Gastrocnemius medialis (tissue), 4 donors: ENCODE measurements around the gene HNRNPR. TPM values are rescaled to one million over a fixed set of nuclear protein-coding genes. Genes with fewer than 3 reads are reported as not detected.

Experiments used
- ATAC-seq, 2 donors: fragments of 150-250 bp; one replicate each; pipeline ENCODE4 v1.9.1; 2016
- DNase-seq, 2 donors: peaks; one replicate each; pipeline ENCODE4 v3.0.0-alpha.2; 2019
- H3K27ac ChIP-seq, 4 donors: fragments of 200-600 bp; sonication (generic); 1 replicate in 1 of 4; 2 replicates in 3 of 4; pipeline ENCODE4 v1.5.1; 2016 to 2018; ENCODE audit warnings: mild to moderate bottlenecking in 2 of 4, moderate library complexity in 1 of 4
- H3K27me3 ChIP-seq, 3 donors: fragments of 200-600 bp; sonication (generic) in 2 of 3; 1 replicate in 1 of 3; 2 replicates in 2 of 3; pipeline versions ENCODE4 v1.5.1 to v1.6.0; 2016 to 2019; ENCODE audit warnings: mild to moderate bottlenecking in 1 of 3, moderate library complexity in 1 of 3
- H3K36me3 ChIP-seq, 2 donors: fragments of 200-600 bp; sonication (generic) in 1 of 2; one replicate each; pipeline ENCODE4 v1.5.1; 2017 to 2018
- H3K4me1 ChIP-seq, 2 donors: fragments of 200-600 bp; sonication (generic) in 1 of 2; one replicate each; pipeline ENCODE4 v1.5.1; 2016 to 2017; ENCODE audit warnings: mild to moderate bottlenecking in 2 of 2
- H3K4me3 ChIP-seq, 4 donors: fragments of 200-600 bp; sonication (generic) in 3 of 4; 1 replicate in 1 of 4; 2 replicates in 3 of 4; pipeline ENCODE4 v1.5.1; 2016 to 2019; ENCODE audit warnings: mild to moderate bottlenecking in 2 of 4
- H3K9me3 ChIP-seq, 3 donors: fragments of 200-600 bp; sonication (generic) in 2 of 3; 1 replicate in 1 of 3; 2 replicates in 2 of 3; pipeline ENCODE4 v1.5.1; 2016 to 2019
- CTCF ChIP-seq, 5 experiments: fragments of 450-650 bp in 3 of 5; fragments of 200-600 bp in 2 of 5; sonication (generic) in 2 of 5; IDR thresholded peaks in 4 of 5; conservative IDR thresholded peaks in 1 of 5; 1 replicate in 4 of 5; 2 replicates in 1 of 5; pipeline ENCODE4 v1.5.1; 2016 to 2019; ENCODE audit warnings: antibody characterized with exemption in 5 of 5, mild to moderate bottlenecking in 3 of 5, moderate library complexity in 3 of 5
- POLR2A ChIP-seq, 2 donors: fragments of 450-650 bp; IDR thresholded peaks; one replicate each; pipeline ENCODE4 v1.6.1; 2017; ENCODE audit warnings: antibody characterized with exemption in 2 of 2, mild to moderate bottlenecking in 2 of 2, moderate library complexity in 2 of 2
- in situ Hi-C, 4 donors: fragments of 200-750 bp; cut with MboI; loops; one replicate each; pipeline versions ENCODE4 v1.15.0 to v1.8.0; 2017; ENCODE audit warnings: low sequenced_read_pairs in 4 of 4
- intact Hi-C: fragments of 100-400 bp; cut with DNase I; formaldehyde crosslinking; loops from one replicate; pipeline ENCODE4 v1.15.1; 2023; ENCODE audit warnings: low total_unique reads
- total RNA-seq, 4 donors: library from RNA; depleted of rRNA; stranded (reverse); fragments of >200 nt; gene quantifications; one replicate each; pipeline versions ENCODE4 v1.1.0 to v1.2.3, GENCODE V29; 2016

HNRNPR gene
- total RNA-seq, 4 donors from 2014 or later = 36.5 to 56.3 (median 44.5) TPM

GRCh38 chr1:23366146-23366545 lies 22.1 kb upstream of the HNRNPR start:
- in situ Hi-C loops (no loop called here), intact Hi-C loops (no loop called here)
- Histone ChIP-seq H3K9me3 (peaks cover 11 to 33% (median 20%) of the 10 kb centered on the region in 3 donors), H3K4me3 (no peak overlapping the region), H3K36me3 (peaks cover 22 to 57% of the 10 kb centered on the region in 2 donors), H3K27ac (peak overlapping the region in 1 of 4 donors; percentile 31), H3K4me1 (peaks cover 28 to 30% of the 10 kb centered on the region in 2 donors), H3K27me3 (peaks cover 0 to 5% (median 0%) of the 10 kb centered on the region in 3 donors)
- TF ChIP-seq POLR2A (IDR thresholded peaks at IDR 0.05) = no peak
- no peak for TF ChIP-seq CTCF (IDR thresholded peaks at IDR 0.05 in 4 of 5, conservative IDR thresholded peaks at IDR 0.05 in 1 of 5)
- ATAC-seq = no peak
- DNase-seq = no peak

- Histone ChIP-seq H3K27ac (no peak overlapping the region), H3K4me3 (peak overlapping the region in 1 of 4 donors; percentile 23), H3K9me3 (peaks cover 11 to 59% (median 32%) of the 10 kb centered on the region in 3 donors), H3K4me1 (peaks cover 5 to 9% of the 10 kb centered on the region in 2 donors), H3K27me3 (peaks cover 0 to 5% (median 0%) of the 10 kb centered on the region in 3 donors), H3K36me3 (peaks cover 28 to 81% of the 10 kb centered on the region in 2 donors)
- no peak for DNase-seq
- TF ChIP-seq CTCF (IDR thresholded peaks at IDR 0.05 in 4 of 5, conservative IDR thresholded peaks at IDR 0.05 in 1 of 5) (no peak), POLR2A (IDR thresholded peaks at IDR 0.05) (no peak)
- in situ Hi-C loops = no loop called here
- ATAC-seq = peak in 1 of 2 donors; percentile 3
- intact Hi-C loops = no loop called here
These were observed 18.2 kb upstream of the HNRNPR start for GRCh38 chr1:23362218-23362713.

GRCh38 chr1:23358310-23358875 lies 14.3 kb upstream of the HNRNPR start:
- Histone ChIP-seq H3K9me3 (peaks cover 11 to 49% (median 32%) of the 10 kb centered on the region in 3 donors), H3K27ac (no peak overlapping the region), H3K36me3 (peaks cover 24 to 47% of the 10 kb centered on the region in 2 donors), H3K4me3 (no peak overlapping the region), H3K27me3 (peaks cover 0 to 5% (median 0%) of the 10 kb centered on the region in 3 donors), H3K4me1 (no peaks in the 10 kb centered on the region)
- TF ChIP-seq POLR2A (IDR thresholded peaks at IDR 0.05) = no peak
- TF ChIP-seq CTCF (IDR thresholded peaks at IDR 0.05 in 4 of 5, conservative IDR thresholded peaks at IDR 0.05 in 1 of 5) = no peak
- ATAC-seq (no peak), DNase-seq (no peak)
- in situ Hi-C loops = no loop called here
- intact Hi-C loops = no loop called here

- Histone ChIP-seq H3K27me3 (peaks cover 0 to 2% (median 0%) of the 10 kb centered on the region in 3 donors), H3K27ac (no peak overlapping the region), H3K36me3 (peaks cover 15 to 36% of the 10 kb centered on the region in 2 donors), H3K9me3 (peaks cover 2 to 38% (median 23%) of the 10 kb centered on the region in 3 donors), H3K4me3 (no peak overlapping the region), H3K4me1 (no peaks in the 10 kb centered on the region)
- no peak for DNase-seq
- TF ChIP-seq CTCF (IDR thresholded peaks at IDR 0.05 in 4 of 5, conservative IDR thresholded peaks at IDR 0.05 in 1 of 5) (no peak), POLR2A (IDR thresholded peaks at IDR 0.05) (no peak)
- in situ Hi-C loops (no loop called here), intact Hi-C loops (no loop called here)
- ATAC-seq = no peak
These were observed 13.2 kb upstream of the HNRNPR start for GRCh38 chr1:23357138-23357908.
